ENCODE data around the gene TMEM154. TPM values are rescaled to one million over a fixed set of nuclear protein-coding genes. Genes with fewer than 3 reads are reported as not detected.

The TMEM154 gene
- total RNA-seq, 1 donor from 2014 or later, result 0.46 TPM

DNA sequence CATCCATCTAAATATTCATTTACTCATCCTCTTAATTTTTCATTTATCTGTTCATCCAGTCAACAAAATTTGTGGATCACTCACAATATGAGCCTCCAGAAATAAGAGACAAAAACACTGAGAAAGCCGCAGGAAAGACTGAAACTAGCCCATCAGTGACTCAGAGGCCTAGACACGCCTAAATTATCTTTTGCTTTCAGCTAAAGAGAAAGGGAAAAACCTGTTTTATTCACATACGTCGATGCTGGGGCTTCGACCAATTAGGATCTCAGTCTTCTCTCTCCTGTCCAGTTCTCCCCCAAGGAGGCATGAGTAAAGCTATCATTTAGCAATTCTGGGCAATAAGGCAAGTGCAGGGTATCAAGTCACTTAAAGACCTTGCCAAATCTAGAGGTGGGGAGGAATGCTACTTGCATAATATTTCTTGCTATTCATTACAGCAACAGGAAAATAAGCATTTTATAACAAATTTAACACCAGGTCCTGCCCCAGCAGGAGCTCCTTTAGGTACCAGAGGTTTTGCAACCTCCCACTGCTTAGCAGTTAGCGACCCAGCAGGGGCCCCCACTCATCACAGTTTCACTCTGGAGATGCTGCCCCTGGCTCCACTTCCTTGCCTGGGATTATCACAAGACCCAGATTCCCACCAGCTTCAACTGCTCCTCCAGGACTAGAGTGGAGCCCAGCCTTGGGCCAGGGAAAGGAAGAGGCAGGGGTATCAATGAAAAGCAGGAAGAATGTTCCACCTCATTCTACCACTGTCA, 30.1 kb upstream of the TMEM154 start:
- Mint-ChIP-seq H3K9me3 (ENCODE audit: low read depth) (peaks cover under 1% of the 10 kb centered on the region), H3K27ac (no peak overlapping the region), H3K27me3 (no peaks in the 10 kb centered on the region), H3K36me3 (ENCODE audit: insufficient read depth) (no peaks in the 10 kb centered on the region), H3K4me3 (ENCODE audit: low read depth) (no peak overlapping the region), H3K4me1 (ENCODE audit: low read depth) (peaks cover 15% of the 10 kb centered on the region)
- TF ChIP-seq, protein P1, sequence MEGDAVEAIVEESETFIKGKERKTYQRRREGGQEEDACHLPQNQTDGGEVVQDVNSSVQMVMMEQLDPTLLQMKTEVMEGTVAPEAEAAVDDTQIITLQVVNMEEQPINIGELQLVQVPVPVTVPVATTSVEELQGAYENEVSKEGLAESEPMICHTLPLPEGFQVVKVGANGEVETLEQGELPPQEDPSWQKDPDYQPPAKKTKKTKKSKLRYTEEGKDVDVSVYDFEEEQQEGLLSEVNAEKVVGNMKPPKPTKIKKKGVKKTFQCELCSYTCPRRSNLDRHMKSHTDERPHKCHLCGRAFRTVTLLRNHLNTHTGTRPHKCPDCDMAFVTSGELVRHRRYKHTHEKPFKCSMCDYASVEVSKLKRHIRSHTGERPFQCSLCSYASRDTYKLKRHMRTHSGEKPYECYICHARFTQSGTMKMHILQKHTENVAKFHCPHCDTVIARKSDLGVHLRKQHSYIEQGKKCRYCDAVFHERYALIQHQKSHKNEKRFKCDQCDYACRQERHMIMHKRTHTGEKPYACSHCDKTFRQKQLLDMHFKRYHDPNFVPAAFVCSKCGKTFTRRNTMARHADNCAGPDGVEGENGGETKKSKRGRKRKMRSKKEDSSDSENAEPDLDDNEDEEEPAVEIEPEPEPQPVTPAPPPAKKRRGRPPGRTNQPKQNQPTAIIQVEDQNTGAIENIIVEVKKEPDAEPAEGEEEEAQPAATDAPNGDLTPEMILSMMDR (IDR thresholded peaks at IDR 0.05; ENCODE audit: unreplicated experiment), result no peak
- DNase-seq (ENCODE audit: low spot score, unreplicated experiment), result no peak

DNA sequence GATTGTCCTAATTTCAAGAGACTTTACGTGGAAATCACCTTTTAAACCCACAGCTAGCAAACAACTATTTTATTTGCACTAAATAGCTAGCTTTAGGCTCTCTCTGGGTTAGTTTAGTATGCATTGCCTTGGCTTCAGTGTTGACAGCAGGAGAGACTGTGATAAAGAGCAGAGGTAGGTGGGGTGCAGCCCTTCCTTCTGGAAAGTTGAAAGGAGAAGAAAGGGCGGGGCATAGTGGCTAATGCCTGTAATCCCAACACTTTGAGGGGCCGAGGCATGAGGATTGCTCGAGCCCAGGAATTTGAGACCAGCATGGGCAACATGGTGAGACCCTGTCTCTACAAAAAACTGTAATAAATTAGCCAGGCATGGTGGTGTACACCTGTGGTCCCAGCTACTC, 29.0 kb upstream of the TMEM154 start:
- H3K27me3 Mint-ChIP-seq, result no peaks in the 10 kb centered on the region
- peaks cover 15% of the 10 kb centered on the region for H3K4me1 Mint-ChIP-seq (ENCODE audit: low read depth)
- TF ChIP-seq, protein P1 (IDR thresholded peaks at IDR 0.05; ENCODE audit: unreplicated experiment), result no peak
- no peaks in the 10 kb centered on the region for H3K36me3 Mint-ChIP-seq (ENCODE audit: insufficient read depth)
- DNase-seq (ENCODE audit: low spot score, unreplicated experiment), result no peak
- no peaks in the 10 kb centered on the region for H3K9me3 Mint-ChIP-seq (ENCODE audit: low read depth)
- H3K4me3 Mint-ChIP-seq (ENCODE audit: low read depth), result no peak overlapping the region
- no peak overlapping the region for H3K27ac Mint-ChIP-seq

DNA sequence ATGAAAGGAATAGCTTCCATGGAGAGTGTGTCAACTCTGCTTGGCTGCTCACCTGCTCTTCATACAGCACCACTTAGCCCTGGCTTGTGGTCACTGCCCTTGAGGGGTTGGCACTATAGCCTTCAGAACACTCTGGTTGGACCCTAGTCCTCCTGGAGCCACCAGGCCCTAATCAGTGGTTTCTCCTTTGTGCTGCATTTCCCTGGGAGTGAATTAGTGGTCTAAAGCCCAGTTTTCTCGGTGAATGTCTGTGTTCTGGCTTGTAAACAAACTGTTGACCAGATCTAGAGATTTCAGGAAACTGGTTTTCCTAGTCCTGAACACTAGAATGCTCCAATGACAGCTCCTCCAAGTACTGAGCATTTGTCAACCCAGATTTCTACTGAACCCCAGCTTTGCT, 28.6 kb upstream of the TMEM154 start:
- no peaks in the 10 kb centered on the region for H3K27me3 Mint-ChIP-seq
- no peak overlapping the region for H3K4me3 Mint-ChIP-seq (ENCODE audit: low read depth)
- TF ChIP-seq, protein P1 (IDR thresholded peaks at IDR 0.05; ENCODE audit: unreplicated experiment), result no peak
- no peaks in the 10 kb centered on the region for H3K36me3 Mint-ChIP-seq (ENCODE audit: insufficient read depth)
- no peak overlapping the region for H3K27ac Mint-ChIP-seq
- no peaks in the 10 kb centered on the region for H3K9me3 Mint-ChIP-seq (ENCODE audit: low read depth)
- H3K4me1 Mint-ChIP-seq (ENCODE audit: low read depth), result peaks cover 15% of the 10 kb centered on the region
- DNase-seq (ENCODE audit: low spot score, unreplicated experiment), result no peak

DNA sequence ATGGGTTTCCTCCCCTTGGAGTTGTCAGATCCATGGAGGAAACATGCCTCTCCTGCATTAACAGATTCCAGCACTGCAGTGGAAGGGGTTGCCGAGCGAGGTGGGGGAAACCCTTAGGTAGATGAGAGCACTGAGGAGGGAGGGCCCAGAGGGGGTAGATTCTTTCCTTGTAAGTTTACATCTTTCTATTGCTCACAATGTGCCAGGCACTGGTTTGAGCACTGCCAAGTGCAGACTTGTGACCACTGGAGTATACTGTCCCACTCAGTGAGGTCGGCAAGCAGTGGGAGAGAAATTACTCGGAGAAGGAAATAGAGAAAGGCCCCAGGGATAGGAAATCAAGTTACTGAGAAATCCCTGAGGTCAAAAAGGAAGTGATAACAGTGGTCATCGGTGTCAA, 27.8 kb upstream of the TMEM154 start:
- Mint-ChIP-seq H3K36me3 (ENCODE audit: insufficient read depth) (no peaks in the 10 kb centered on the region), H3K4me1 (ENCODE audit: low read depth) (peaks cover 15% of the 10 kb centered on the region)

DNA sequence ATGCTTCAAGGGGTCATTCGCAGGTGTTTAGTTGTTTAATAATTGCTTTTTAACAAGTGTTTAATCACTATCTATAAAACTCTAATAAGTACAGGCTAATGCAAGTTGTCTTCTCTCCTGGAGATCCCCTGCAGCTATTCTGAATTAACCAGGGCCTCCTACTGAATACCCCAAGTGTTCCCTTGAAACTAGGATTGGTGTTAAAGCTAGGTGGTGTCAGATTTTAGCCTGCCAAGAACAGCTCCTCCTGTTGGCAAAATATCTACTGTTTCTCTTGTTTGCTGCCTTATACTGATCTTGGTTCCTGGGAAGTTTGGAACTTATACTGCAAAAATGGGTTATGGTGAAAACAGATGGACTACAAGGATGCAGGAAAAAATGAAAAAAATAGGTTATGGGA, 26.1 kb upstream of the TMEM154 start:
- Mint-ChIP-seq H3K9me3 (ENCODE audit: low read depth) (peaks cover 2% of the 10 kb centered on the region), H3K4me1 (ENCODE audit: low read depth) (peaks cover 17% of the 10 kb centered on the region), H3K27me3 (peaks cover 9% of the 10 kb centered on the region), H3K27ac (no peak overlapping the region), H3K36me3 (ENCODE audit: insufficient read depth) (no peaks in the 10 kb centered on the region), H3K4me3 (ENCODE audit: low read depth) (no peak overlapping the region)
- no peak for DNase-seq (ENCODE audit: low spot score, unreplicated experiment)
- TF ChIP-seq, protein P1 (IDR thresholded peaks at IDR 0.05; ENCODE audit: unreplicated experiment), result no peak

More for the DNA sequence above, 27.8 kb upstream of the TMEM154 start:
- Mint-ChIP-seq H3K27me3 (no peaks in the 10 kb centered on the region), H3K4me3 (ENCODE audit: low read depth) (no peak overlapping the region), H3K9me3 (ENCODE audit: low read depth) (peaks cover 2% of the 10 kb centered on the region), H3K27ac (no peak overlapping the region)
- TF ChIP-seq, protein P1 (IDR thresholded peaks at IDR 0.05; ENCODE audit: unreplicated experiment), result no peak
- DNase-seq (ENCODE audit: low spot score, unreplicated experiment), result no peak
